Left hindlimb (tissue), 1 donor: Measurements from ENCODE around the gene ITM2B.

ENCODE experiments used
- DNase-seq: peaks from one replicate; pipeline ENCODE4 v3.0.0-alpha.2; 2018

ITM2B gene

DNA sequence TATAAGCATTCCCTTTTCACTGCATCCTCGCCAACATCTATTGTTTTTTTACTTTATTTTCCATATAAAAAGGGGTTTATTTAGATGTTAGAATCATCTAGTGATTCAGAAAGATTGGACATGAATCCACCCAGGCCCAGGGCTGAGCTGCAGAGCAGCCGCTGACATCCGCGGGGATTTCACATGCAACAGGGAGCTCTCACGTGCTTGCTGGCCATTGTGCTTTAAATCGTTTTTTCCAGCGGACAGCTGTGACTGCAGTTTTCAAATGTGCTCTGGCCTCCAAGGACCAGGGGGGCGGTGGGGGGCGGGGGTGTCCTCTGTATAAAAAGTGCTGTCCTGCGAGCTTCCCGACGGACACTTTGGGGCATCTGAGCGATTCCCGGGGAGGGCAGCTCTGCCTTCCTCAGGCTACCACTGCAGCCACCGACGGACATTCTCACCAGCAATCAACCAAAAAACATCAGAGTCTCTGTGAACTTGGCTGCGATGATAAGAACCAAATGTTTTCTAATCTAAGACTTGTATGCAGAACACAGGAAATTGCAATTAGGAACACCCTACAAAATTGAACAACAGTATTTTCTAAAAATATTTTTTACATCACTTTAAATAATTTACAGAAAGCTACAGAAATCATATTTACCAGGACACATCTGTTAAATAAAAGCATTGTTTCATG lies 83.1 kb downstream of the ITM2B start:
- DNase-seq: no peak

DNA sequence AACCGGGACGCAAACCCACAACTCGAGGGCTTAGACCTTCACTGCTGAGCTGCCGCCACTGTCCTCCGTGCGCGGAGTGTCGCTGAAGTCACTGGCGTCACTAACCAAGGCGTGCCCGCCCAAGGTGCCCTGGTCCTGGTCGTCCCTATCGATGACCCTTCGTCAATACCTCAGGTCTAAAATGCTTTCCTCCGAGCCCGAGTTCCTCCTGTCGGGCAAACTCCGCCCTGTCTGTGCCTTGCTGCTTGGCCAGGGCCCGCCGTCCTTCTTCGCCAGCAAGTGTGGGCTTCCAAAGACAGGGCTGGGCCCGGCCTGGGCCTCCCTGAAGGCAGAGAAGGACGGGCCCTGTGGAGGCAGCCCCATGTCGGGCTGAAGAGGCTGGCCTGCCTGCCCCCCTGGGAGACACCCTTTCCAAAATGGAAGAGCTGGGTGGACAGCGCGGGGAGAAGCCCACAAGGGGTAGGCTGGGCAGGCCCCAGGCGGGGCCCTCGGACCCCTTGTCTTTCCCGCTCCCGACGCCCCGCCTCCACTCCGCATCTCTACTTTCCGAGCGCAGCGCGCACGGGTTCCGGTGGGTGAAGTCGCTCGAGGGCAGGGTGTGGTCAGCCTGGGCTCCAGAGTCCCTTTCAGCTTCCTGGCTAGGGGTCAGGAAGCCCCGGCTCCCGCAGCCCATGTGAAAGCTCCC lies 84.0 kb downstream of the ITM2B start:
- DNase-seq: no peak

DNA sequence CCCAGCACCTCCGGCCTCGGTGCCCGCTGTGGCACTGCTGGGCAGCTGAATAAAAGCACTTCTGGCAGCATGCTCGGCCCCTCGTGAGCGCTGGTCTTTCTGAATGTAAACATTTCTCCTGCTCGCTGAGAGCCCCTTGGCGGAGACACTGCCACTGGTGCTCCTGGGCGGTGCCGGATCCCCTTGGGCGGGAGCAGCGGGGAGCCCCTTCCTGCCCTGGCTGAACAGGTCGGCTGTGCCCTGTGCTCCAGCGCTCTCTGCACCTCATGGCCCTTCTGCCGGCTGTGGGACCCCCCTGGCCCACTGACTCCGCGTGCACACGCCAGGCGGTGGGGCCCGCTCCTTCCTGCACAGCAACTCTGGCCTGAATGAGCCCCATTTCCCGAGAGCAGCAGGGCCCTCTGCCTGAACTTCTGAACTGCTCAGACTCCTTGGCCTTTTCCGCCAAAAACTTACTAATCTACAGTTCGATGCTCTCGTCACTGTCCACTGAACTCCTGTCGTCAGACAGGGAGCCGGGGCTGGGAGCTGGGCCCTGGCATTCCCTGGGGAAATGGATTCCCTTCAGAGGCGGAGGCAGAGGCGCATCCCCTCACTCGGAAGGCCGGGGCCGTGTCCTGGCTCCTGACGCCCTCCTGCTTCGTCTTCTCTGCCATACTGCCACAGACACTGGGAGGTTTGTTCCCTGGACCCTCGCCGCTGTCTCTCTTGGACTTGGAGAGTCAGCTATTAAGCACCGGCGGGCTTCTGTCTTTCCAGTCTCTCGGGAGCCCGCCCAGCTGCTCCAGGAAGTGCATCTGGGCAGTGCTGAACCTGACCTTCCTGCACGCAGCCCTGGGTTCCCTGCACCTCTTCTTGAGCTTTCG lies 84.7 kb downstream of the ITM2B start:
- DNase-seq: peak; percentile 44

DNA sequence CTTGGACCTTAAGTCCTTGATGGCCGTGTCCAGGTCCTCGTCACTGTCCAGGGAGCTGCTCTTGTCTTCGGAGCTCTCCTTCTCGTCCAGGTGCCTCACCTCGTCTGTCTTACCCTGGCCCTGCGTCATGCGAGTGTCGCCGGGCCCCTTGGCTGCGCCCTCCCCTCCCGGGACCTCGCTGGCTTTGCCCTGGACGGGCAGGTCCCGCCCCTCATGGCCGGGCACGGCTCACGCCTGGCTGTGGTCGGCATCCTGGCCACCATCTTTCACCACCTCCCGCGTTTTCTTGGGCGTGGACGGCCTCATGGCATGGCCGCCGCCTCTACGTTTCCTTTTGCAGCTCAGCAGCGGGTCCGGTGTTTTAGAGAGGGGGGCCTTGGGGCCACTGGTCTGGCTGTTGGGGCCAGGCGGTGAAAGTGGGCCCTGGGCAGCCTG lies 85.4 kb downstream of the ITM2B start:
- DNase-seq: peak; percentile 33

DNA sequence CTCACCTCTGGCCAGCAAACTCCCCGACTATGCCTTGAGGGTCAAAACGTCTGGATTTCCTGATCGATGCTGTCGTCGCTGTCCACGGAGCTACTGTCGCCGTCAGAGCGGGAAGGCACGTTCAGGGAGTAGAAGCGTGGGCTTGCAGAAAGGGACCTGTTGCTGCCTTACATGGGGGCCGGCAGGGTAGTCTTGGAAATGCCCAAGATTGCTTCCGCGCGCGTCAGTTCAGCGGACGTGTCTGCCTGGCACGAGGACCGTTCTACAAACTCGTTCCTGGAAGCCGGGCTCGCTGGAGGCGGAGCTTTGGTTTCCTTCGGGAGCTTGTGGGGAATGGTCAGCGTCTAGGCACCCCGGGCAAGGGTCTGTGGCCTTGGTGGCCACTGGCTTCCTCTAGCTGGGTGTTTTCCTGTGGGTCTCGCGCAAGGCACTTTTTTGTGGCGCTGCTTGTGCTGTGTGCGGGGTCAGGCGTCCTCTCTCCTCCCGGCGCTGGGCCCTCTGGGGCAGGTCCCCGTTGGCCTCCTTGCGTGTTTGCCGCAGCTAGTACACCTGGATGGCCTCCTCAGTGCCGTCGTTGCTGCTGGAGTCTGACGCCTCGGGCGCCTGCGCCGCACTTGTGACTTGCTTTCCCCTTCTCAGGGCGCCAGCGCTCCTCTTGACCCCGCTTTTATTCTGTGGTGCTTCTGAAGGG lies 86.0 kb downstream of the ITM2B start:
- DNase-seq: peak; percentile 60
